Neural progenitor cell (in vitro differentiated cells): ENCODE data around the gene RPL7L1.

ENCODE experiments used
- EZH2 ChIP-seq: fragments of 200-600 bp; sonication (generic); IDR thresholded peaks from 2 replicates; pipeline ENCODE4 v1.6.1; 2017; ENCODE audit warnings: antibody characterized with exemption, mild to moderate bottlenecking, moderate library complexity
- EZH2phosphoT487 ChIP-seq: fragments of 200-600 bp; sonication (generic); IDR thresholded peaks from 2 replicates; pipeline ENCODE4 v1.6.1; 2017; ENCODE audit warnings: antibody characterized with exemption
- TF ChIP-seq, protein P1 (sequence below): fragments of 200-600 bp; sonication (generic); IDR thresholded peaks from 2 replicates; pipeline ENCODE4 v1.5.1; 2017; ENCODE audit warnings: antibody characterized with exemption, mild to moderate bottlenecking

DNA sequence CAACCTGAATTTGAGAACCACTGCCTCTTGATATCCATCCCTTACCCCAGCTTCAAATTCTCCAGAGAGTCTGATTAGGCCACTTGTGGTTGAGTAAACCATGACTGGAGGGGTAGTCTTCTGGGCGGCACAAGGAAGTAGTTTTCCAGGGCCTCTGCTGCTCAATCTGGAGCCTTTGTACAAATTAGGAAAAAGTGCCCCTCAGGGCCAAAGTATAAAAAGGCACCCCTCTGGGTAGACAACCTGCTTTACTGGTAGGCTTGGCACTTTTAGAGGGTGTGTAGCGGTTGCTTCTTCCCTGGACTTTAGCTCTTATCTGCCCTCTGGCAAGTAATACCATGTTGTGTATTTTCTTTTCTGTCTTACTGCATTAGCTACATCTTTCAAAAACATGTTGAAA lies 32.9 kb upstream of the RPL7L1 start:
- TF ChIP-seq, protein P1, sequence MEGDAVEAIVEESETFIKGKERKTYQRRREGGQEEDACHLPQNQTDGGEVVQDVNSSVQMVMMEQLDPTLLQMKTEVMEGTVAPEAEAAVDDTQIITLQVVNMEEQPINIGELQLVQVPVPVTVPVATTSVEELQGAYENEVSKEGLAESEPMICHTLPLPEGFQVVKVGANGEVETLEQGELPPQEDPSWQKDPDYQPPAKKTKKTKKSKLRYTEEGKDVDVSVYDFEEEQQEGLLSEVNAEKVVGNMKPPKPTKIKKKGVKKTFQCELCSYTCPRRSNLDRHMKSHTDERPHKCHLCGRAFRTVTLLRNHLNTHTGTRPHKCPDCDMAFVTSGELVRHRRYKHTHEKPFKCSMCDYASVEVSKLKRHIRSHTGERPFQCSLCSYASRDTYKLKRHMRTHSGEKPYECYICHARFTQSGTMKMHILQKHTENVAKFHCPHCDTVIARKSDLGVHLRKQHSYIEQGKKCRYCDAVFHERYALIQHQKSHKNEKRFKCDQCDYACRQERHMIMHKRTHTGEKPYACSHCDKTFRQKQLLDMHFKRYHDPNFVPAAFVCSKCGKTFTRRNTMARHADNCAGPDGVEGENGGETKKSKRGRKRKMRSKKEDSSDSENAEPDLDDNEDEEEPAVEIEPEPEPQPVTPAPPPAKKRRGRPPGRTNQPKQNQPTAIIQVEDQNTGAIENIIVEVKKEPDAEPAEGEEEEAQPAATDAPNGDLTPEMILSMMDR, result no peak
- no peak for TF ChIP-seq EZH2
- no peak for TF ChIP-seq EZH2phosphoT487
